Caco-2 (cell line): Measurements from ENCODE around the gene TGM3. TPM values are rescaled to one million over a fixed set of nuclear protein-coding genes. Genes with fewer than 3 reads are reported as not detected.
"Not testable (repeated sequence)": the region's sequence is repeated elsewhere in the genome, so short reads cannot be mapped to it uniquely, and the experiment has no call there.

ENCODE experiments used
- BruUV-seq: library from RNA; stranded (reverse); fragments of 400-500 nt; replicated peaks from 2 replicates; lab custom pipeline; 2021; lab: Mats Ljungman, UMichigan
- CTCF ChIA-PET: fragments of 300-600 bp; sonication (Branson Sonifier 250); formaldehyde crosslinking; loops from one replicate; lab custom pipeline; 2022; ENCODE audit warnings: antibody characterized with exemption; lab: Charles Lee
- POLR2A ChIA-PET: fragments of 300-600 bp; sonication (Branson Sonifier 250); formaldehyde crosslinking; loops from one replicate; lab custom pipeline; 2022; ENCODE audit warnings: antibody characterized with exemption; lab: Charles Lee
- DNase-seq, 2 experiments: peaks; one replicate each; pipeline versions ENCODE4 v3.0.0 to v3.0.0-alpha.2; 2020 to 2022
- H3K27me3 ChIP-seq: replicated peaks from 2 replicates; pipeline ENCODE4 v1.6.0; 2011; ENCODE audit warnings: low read length; ENCODE audit not compliant: control insufficient read depth, insufficient read depth
- H3K36me3 ChIP-seq: 2 replicates; pipeline ENCODE4 v1.5.1; 2011; ENCODE audit warnings: low read length; ENCODE audit not compliant: control insufficient read depth, insufficient read depth
- H3K4me1 ChIP-seq: fragments of 250-450 bp; sonication (Bioruptor Pico); 2 replicates; pipeline ENCODE4 v1.5.1; 2020; ENCODE audit warnings: mild to moderate bottlenecking
- H3K4me3 ChIP-seq: 2 replicates; pipeline ENCODE4 v1.5.1; 2011; ENCODE audit warnings: low read depth, mild to moderate bottlenecking, control low read depth, low read length
- H3K9me3 ChIP-seq: fragments of 250-450 bp; sonication (Bioruptor Pico); 2 replicates; pipeline ENCODE4 v1.5.1; 2020; ENCODE audit warnings: mild to moderate bottlenecking, moderate library complexity
- H3K27ac Mint-ChIP-seq: one replicate; pipeline ENCODE4 v1.8.0; 2022; ENCODE audit warnings: mixed read lengths; ENCODE audit not compliant: unreplicated experiment
- H3K27me3 Mint-ChIP-seq: one replicate; pipeline ENCODE4 v1.8.0; 2022; ENCODE audit warnings: mixed read lengths; ENCODE audit not compliant: insufficient read depth, unreplicated experiment
- H3K36me3 Mint-ChIP-seq: one replicate; pipeline ENCODE4 v1.8.0; 2022; ENCODE audit warnings: mild to moderate bottlenecking, mixed read lengths; ENCODE audit not compliant: insufficient read depth, unreplicated experiment
- H3K4me1 Mint-ChIP-seq: one replicate; pipeline ENCODE4 v1.8.0; 2022; ENCODE audit warnings: low read depth, mixed read lengths; ENCODE audit not compliant: unreplicated experiment
- H3K4me3 Mint-ChIP-seq: one replicate; pipeline ENCODE4 v1.8.0; 2022; ENCODE audit warnings: mild to moderate bottlenecking, moderate library complexity, mixed read lengths; ENCODE audit not compliant: unreplicated experiment
- H3K9me3 Mint-ChIP-seq: one replicate; pipeline ENCODE4 v1.8.0; 2022; ENCODE audit warnings: mixed read lengths; ENCODE audit not compliant: unreplicated experiment
- intact Hi-C: fragments of 100-400 bp; cut with micrococcal nuclease; formaldehyde crosslinking; loops from one replicate; pipeline ENCODE4 v1.10.0; 2022; ENCODE audit not compliant: unreplicated experiment
- total RNA-seq: library from RNA; stranded (reverse); gene quantifications from 2 replicates; pipeline ENCODE4 v1.2.3, GENCODE V29; 2022
- TF ChIP-seq, protein P1 (sequence below), 2 experiments: fragments of 200-600 bp in 1 of 2; IDR thresholded peaks; 1 replicate in 1 of 2; 2 replicates in 1 of 2; pipeline versions ENCODE4 v1.5.1 to v1.8.0; 2011 to 2022; ENCODE audit warnings: antibody characterized with exemption in 1 of 2, control low read depth in 1 of 2, inconsistent platforms in 1 of 2, low read depth in 1 of 2, low read length in 1 of 2, mild to moderate bottlenecking in 1 of 2, moderate library complexity in 1 of 2; ENCODE audit not compliant: insufficient read depth in 1 of 2, severe bottlenecking in 1 of 2, unreplicated experiment in 1 of 2

TGM3 gene
- total RNA-seq, 1 experiment from 2014 or later: 0.20 TPM

DNA sequence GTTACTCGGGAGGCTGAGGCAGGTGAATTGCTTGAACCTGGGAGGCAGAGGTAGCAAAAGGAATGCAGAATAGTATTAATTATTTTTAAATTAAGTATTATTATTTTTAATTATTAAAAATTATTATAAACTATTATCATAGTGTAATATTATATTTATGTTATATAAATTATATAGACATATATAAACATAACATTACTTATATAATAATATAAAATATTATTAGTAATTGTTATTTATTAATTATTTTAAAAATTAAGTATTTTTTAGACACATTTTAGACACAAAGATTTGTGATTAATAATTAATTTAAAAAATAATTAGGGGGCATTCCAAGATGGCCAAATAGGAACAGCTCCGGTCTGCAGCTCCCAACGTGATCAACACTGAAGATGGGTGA, 31.7 kb upstream of the TGM3 start:
- Mint-ChIP-seq H3K4me1 (no peaks in the 10 kb centered on the region), H3K27me3 (no peaks in the 10 kb centered on the region), H3K27ac (no peak overlapping the region), H3K9me3 (no peaks in the 10 kb centered on the region), H3K4me3 (no peak overlapping the region), H3K36me3 (no peaks in the 10 kb centered on the region)
- Histone ChIP-seq H3K36me3 (no peaks in the 10 kb centered on the region), H3K9me3 (no peaks in the 10 kb centered on the region), H3K4me1 (peaks cover 9% of the 10 kb centered on the region), H3K27me3 (no peaks in the 10 kb centered on the region), H3K4me3 (no peak overlapping the region)
- ChIA-PET POLR2A (no interaction called here), CTCF (no interaction called here)
- DNase-seq: no peak
- intact Hi-C loops: no loop called here
- TF ChIP-seq, protein P1, sequence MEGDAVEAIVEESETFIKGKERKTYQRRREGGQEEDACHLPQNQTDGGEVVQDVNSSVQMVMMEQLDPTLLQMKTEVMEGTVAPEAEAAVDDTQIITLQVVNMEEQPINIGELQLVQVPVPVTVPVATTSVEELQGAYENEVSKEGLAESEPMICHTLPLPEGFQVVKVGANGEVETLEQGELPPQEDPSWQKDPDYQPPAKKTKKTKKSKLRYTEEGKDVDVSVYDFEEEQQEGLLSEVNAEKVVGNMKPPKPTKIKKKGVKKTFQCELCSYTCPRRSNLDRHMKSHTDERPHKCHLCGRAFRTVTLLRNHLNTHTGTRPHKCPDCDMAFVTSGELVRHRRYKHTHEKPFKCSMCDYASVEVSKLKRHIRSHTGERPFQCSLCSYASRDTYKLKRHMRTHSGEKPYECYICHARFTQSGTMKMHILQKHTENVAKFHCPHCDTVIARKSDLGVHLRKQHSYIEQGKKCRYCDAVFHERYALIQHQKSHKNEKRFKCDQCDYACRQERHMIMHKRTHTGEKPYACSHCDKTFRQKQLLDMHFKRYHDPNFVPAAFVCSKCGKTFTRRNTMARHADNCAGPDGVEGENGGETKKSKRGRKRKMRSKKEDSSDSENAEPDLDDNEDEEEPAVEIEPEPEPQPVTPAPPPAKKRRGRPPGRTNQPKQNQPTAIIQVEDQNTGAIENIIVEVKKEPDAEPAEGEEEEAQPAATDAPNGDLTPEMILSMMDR (IDR thresholded peaks at IDR 0.05; ENCODE audit: insufficient read depth in 1 of 2, low read depth in 1 of 2, low read length in 1 of 2, severe bottlenecking in 1 of 2, unreplicated experiment in 1 of 2): no peak
- BruUV-seq: no TSS peak

DNA sequence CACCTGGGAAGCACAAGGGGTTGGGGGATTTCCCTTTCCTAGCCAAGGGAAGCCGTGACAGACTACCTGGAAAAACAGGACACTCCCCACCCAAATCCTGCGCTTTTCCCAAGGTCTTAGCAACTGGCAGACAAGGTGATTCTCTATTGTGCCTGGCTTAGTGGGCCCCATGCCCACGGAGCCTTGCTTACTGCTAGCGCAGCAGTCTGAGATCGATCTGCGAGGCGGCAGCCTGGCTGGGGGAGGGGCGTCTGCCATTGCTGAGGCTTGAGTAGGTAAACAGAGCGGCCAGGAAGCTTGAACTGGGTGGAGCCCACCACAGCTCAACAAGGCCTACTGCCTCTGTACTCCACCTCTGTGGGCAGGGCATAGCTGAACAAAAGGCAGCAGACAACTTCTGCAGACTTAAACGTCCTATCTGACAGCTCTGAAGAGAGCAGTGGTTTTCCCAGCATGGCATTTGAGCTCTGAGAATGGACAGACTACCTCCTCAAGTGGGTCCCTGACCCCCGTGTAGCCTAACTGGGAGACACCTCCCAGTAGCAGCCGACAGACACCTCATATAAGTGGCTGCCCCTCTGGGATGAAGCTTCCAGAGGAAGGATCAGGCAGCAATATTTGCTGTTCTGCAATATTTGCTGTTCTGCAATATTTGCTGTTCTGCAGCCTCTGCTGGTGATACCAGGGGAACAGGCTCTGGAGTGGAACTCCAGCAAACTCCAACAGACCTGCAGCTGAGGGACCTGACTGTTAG, 31.0 kb upstream of the TGM3 start:
- H3K9me3 Mint-ChIP-seq, H3K4me3 Mint-ChIP-seq, H3K9me3 ChIP-seq, POLR2A ChIA-PET, H3K4me1 ChIP-seq, CTCF ChIA-PET, H3K27ac Mint-ChIP-seq, H3K4me3 ChIP-seq, H3K36me3 Mint-ChIP-seq, H3K27me3 Mint-ChIP-seq, H3K36me3 ChIP-seq, intact Hi-C loops, H3K4me1 Mint-ChIP-seq, BruUV-seq, H3K27me3 ChIP-seq: not testable (repeated sequence)
- DNase-seq: peak in 1 of 2 experiments; percentile 59

DNA sequence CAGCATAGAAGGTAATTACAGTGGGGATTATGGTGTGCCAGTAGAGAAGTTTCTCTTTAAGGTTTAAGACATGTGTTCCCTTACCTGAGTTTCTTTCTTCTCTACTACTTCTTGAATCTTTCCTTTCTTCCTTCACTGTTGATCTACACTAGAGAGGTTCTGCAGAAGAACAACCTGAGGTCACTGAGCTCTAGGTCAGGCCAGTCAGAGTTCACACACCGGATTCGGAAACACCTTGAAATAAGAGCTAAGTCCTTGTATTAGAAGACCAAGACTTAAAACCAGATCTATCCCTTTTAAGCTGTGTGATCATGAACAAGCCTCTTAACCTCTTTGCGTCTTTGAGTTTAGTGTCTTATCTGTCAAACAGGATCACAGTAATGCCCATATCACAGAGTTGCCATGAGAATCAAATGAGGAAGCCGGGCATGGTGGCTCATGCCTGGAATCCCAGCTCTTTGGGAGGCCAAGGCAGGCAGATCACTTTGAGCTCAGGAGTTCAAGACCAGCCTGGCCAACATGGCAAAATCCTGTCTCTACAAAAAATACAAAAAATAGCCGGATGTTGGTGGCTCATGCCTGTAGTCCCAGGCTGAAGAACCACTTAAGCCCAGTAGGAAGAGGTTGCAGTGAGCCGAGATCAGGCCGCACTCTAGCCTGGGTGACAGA, 22.0 kb upstream of the TGM3 start:
- Mint-ChIP-seq H3K9me3 (no peaks in the 10 kb centered on the region), H3K27ac (no peak overlapping the region)
- POLR2A ChIA-PET: no interaction called here

More for the DNA sequence above, 22.0 kb upstream of the TGM3 start:
- CTCF ChIA-PET: no interaction called here
- TF ChIP-seq, protein P1 (IDR thresholded peaks at IDR 0.05; ENCODE audit: insufficient read depth in 1 of 2, low read depth in 1 of 2, low read length in 1 of 2, severe bottlenecking in 1 of 2, unreplicated experiment in 1 of 2): no peak
- H3K4me3 ChIP-seq: no peak overlapping the region
- intact Hi-C loops: no loop called here
- Mint-ChIP-seq H3K36me3 (no peaks in the 10 kb centered on the region), H3K4me1 (no peaks in the 10 kb centered on the region), H3K27me3 (peaks cover 3% of the 10 kb centered on the region), H3K4me3 (no peak overlapping the region)
- no peaks in the 10 kb centered on the region for H3K27me3 ChIP-seq
- no peaks in the 10 kb centered on the region for H3K9me3 ChIP-seq
- H3K4me1 ChIP-seq: peaks cover 7% of the 10 kb centered on the region
- no peak for DNase-seq
- no TSS peak for BruUV-seq
- no peaks in the 10 kb centered on the region for H3K36me3 ChIP-seq
